Ovary (tissue), 3 donors: ENCODE data around the gene IRS1.

ENCODE experiments used
- POLR2A ChIP-seq: fragments of 450-650 bp; IDR thresholded peaks from one replicate; pipeline ENCODE4 v1.6.1; 2017; ENCODE audit warnings: antibody characterized with exemption, mild to moderate bottlenecking, moderate library complexity
- TF ChIP-seq, protein P1 (sequence below), 3 donors: fragments of 450-650 bp in 2 of 3; fragments of 200-600 bp in 1 of 3; IDR thresholded peaks; one replicate each; pipeline versions ENCODE4 v1.5.1 to v1.8.0; 2016 to 2022; ENCODE audit warnings: antibody characterized with exemption in 3 of 3, mild to moderate bottlenecking in 1 of 3
- donor health status: DM: no; HTN: no; CAD: no.

GRCh38 chr2:226837334-226837733, 37.7 kb upstream of the IRS1 start:
- TF ChIP-seq POLR2A = no peak
- TF ChIP-seq, protein P1, sequence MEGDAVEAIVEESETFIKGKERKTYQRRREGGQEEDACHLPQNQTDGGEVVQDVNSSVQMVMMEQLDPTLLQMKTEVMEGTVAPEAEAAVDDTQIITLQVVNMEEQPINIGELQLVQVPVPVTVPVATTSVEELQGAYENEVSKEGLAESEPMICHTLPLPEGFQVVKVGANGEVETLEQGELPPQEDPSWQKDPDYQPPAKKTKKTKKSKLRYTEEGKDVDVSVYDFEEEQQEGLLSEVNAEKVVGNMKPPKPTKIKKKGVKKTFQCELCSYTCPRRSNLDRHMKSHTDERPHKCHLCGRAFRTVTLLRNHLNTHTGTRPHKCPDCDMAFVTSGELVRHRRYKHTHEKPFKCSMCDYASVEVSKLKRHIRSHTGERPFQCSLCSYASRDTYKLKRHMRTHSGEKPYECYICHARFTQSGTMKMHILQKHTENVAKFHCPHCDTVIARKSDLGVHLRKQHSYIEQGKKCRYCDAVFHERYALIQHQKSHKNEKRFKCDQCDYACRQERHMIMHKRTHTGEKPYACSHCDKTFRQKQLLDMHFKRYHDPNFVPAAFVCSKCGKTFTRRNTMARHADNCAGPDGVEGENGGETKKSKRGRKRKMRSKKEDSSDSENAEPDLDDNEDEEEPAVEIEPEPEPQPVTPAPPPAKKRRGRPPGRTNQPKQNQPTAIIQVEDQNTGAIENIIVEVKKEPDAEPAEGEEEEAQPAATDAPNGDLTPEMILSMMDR (IDR thresholded peaks at IDR 0.05) = no peak
